Measurements from ENCODE around the gene MEX3A.
"Not testable (repeated sequence)": the region's sequence is repeated elsewhere in the genome, so short reads cannot be mapped to it uniquely, and the experiment has no call there.

The MEX3A gene

DNA sequence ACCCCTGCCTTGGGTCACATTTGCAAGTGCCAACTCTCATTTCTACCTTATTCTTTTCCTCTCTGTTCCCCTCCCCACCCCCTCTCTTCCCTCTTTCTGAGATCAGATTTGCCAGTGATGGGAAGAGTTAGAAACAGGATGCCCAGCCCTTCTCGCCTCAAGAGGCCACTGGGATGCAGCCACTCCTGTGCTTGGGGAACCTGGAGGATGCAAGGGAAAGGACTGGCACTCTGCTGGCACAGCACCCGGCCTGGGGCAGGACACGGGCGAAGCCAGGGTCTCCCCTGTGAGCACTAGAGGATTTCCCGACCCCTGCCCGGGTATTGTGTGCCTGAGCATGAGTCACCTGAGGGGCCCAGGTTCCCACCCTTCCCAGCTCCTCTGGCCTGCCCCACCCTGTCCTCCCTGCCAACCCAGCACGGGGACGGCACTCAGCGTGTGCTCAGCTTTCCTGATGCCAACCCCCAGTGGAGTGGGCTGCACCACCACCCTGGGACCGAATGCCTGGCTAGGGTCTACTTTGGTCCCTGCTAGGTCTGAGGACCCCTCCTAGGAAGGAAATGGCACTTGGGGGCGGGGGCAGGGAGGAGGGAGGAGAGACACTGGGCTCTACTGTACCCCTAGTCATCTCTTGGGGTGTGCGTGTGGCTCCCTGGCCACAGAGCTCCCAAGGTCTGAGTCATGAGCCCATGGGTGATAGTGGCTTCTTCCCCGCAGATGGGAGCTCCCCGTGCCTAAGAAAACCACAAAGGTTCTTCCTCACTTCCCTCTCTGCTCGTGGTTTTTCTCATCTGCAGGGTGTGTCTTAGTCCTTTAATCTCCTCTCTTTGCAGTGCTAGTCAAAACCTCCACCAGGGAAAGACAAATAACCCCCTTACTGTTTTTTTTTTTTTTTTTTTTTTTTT, 44.6 kb upstream of the MEX3A start:
- TF ChIP-seq, protein P1, sequence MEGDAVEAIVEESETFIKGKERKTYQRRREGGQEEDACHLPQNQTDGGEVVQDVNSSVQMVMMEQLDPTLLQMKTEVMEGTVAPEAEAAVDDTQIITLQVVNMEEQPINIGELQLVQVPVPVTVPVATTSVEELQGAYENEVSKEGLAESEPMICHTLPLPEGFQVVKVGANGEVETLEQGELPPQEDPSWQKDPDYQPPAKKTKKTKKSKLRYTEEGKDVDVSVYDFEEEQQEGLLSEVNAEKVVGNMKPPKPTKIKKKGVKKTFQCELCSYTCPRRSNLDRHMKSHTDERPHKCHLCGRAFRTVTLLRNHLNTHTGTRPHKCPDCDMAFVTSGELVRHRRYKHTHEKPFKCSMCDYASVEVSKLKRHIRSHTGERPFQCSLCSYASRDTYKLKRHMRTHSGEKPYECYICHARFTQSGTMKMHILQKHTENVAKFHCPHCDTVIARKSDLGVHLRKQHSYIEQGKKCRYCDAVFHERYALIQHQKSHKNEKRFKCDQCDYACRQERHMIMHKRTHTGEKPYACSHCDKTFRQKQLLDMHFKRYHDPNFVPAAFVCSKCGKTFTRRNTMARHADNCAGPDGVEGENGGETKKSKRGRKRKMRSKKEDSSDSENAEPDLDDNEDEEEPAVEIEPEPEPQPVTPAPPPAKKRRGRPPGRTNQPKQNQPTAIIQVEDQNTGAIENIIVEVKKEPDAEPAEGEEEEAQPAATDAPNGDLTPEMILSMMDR (IDR thresholded peaks at IDR 0.05; ENCODE audit: low read depth, low read length, missing control alignments) = no peak
- H3K4me3 ChIP-seq (ENCODE audit: low read depth, low read length) = peak overlapping the region; percentile 16
- no peak for DNase-seq (ENCODE audit: low read depth)
- in situ Hi-C loops (cut with HindIII; ENCODE audit: low sequenced_read_pairs) = no loop called here

DNA sequence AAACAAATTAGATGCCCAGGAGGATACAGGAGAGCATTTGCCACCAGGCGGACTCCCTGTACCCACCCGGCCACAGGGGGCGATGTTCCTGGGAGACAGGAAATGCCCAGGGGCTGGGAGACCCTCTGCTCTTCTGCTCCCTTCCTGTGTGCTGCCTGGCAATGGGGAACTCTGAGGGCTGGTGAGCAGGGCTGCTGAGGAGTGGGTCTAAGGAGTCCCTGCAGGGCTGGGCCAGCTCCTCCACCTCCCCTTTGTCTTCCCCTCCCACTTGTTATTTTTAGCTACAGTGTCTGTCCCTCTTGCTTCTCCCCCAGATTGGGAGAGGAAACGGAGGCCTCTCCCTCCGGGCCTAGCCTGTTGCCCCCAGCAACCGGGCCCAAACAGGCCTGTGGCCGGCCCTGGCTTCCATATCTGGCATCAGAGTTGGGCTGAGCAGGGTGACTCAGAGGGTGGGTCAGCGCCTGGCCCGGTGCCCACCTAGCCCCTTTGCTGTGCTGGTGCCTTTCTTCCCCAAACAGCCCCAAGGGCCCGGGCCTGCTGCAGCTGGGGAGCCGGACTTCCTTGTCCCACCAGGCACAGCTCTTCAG, 43.9 kb upstream of the MEX3A start:
- DNase-seq (ENCODE audit: low read depth) = peak; percentile 90
- TF ChIP-seq, protein P1 (IDR thresholded peaks at IDR 0.05; ENCODE audit: low read depth, low read length, missing control alignments) = peak; percentile 69
- peak overlapping the region; percentile 16 for H3K4me3 ChIP-seq (ENCODE audit: low read depth, low read length)
- in situ Hi-C loops (cut with HindIII; ENCODE audit: low sequenced_read_pairs) = no loop called here

DNA sequence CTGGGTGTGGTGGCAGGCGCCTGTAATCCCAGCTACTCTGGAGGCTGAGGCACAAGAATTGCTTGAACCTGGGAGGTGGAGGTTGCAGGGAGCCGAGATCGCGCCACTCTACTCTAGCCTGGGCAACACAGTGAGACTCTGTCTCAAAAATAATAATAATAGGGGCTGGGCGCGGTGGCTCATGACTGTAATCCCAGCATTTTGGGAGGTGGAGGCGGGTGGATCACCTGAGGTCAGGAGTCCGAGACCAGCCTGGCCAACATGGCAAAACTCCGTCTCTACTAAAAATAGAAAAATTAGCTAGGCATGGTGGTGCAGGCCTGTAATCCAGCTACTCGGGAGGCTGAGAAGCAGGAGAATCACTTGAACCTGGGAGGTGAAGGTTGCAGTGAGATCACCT, 43.3 kb upstream of the MEX3A start:
- in situ Hi-C loops (cut with HindIII; ENCODE audit: low sequenced_read_pairs); H3K4me3 ChIP-seq (ENCODE audit: low read depth, low read length); DNase-seq (ENCODE audit: low read depth): not testable (repeated sequence)

DNA sequence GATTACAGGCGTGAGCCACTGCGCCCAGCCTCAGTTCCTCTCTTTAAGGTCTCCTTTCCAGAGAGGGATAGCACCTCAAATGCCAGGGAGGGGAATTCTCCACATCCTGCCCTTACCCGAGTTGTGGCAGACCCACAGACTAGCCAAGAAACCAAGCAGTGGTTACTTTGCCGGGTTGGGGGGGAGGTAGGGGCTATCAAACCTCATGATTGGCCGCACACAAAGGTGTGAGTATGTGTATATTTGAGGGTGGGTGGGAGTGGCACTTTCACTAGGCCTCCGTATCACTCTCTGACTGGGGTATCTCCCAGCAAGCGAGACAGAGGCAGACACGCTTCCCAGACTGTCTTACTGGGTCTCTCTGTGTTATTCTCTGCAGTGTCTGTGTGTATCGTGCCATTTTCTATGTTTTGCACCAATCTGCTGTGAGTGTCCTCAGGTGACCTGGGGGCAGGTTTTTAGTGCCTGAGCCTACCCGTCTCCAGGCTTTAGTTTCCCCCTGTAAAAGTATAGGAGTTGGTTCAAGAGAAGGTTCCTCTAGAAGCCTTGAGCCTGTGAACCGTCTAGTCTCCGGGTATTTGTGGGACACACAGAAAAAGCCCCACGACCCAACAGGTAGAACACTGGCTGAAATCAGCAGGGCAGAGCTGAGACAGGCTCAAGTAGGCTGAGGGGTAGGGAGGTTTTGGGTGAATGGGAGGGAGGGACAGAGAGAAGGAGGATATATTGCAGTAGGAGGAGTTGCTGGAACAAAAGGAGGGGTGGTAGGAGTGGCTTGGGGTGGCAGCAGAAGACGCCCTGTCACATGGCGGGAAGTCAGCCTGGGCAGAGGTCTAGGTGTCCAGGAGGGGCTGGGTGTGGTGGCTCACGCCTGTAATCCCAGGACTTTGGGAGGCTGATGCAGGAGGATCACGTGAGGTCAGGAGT, 42.6 kb upstream of the MEX3A start:
- TF ChIP-seq, protein P1 (IDR thresholded peaks at IDR 0.05; ENCODE audit: low read depth, low read length, missing control alignments) = no peak
- DNase-seq (ENCODE audit: low read depth) = no peak
- in situ Hi-C loops (cut with HindIII; ENCODE audit: low sequenced_read_pairs) = no loop called here
- H3K4me3 ChIP-seq (ENCODE audit: low read depth, low read length) = no peak overlapping the region

DNA sequence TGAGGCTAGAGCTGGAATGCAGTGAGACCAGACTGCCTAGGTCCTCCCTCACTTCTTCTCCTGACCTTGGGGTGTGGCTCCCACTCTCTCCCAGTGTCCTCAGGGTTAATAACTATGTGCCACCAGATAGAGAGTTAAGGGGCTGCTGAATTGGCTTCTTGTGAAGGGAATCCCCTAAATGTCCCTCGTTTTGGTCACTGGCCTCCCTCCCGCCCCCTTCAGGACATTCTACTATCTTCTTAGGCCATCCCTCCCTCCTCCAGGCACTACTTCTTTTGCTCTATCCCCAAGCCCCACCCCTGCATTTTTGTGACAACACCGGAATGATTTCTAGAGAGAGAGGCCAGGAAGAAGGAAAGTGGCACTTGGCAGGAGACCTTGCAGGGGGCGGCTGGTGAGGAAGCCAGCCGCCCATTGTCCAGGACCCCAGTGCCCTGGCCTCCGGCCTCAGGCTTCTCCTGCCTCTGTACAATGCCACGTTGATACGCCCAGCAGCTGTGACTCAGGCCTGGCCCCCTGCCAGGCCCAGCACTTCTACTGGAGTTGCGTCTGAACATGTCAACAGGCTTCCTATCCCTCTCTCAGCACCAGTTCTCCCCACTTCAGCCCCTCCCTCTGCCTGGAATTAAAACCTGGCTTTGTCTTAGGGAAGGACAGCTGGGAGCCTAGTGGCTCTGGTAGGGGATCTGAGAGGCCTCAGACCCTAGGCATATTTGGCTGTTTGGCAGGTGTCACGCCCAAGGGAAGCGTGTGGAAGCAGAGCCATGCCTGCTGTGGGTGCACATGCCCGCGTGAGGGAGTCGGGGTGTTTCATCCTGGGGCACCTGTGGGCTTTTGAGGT, 41.3 kb upstream of the MEX3A start:
- H3K4me3 ChIP-seq (ENCODE audit: low read depth, low read length) = peak overlapping the region; percentile 32
- TF ChIP-seq, protein P1 (IDR thresholded peaks at IDR 0.05; ENCODE audit: low read depth, low read length, missing control alignments) = peak; percentile 31
- peak; percentile 85 for DNase-seq (ENCODE audit: low read depth)
- in situ Hi-C loops (cut with HindIII; ENCODE audit: low sequenced_read_pairs) = no loop called here

DNA sequence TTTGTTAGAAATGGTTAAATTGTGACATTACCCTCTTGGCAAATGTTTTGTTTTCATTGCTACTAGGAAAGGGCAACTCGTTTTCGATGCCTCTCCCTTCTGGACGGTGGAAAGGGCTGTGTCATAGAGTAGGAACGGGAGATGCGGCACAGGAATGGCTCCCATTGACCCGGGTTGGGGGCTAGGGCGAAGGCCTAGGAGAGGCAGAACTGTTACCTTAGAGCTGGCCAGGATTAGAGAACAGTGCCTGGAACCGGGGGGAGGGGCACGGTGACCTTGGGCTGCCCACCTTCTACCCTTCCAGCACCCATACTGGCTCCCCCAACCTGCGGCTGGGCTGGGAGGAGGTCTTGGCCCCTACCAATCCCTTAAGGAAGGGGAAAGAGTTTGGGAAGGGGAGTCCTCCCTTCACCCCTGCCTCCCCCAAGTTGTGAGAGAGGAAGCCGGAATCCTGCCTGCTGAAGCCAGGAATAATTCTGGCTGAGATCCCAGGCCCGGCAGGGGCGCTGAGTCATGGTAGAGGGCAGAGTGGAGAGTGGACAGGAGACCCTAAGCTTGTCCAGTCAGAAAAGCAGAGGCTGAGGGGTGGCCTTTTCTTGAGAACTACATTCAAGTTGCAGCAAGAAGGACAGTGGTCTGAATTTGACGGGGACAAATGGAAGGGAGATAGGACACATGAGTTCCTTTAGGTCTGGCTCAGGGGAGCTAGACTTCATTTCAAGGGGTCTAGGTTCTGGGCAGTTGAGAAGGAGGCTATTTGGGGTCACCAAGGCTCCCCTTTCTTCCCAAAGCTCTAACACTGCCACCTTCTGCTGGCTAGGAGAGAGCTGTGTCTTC, 40.5 kb upstream of the MEX3A start:
- in situ Hi-C loops (cut with HindIII; ENCODE audit: low sequenced_read_pairs) = no loop called here
- DNase-seq (ENCODE audit: low read depth) = peak; percentile 92
- peak overlapping the region; percentile 32 for H3K4me3 ChIP-seq (ENCODE audit: low read depth, low read length)
- TF ChIP-seq, protein P1 (IDR thresholded peaks at IDR 0.05; ENCODE audit: low read depth, low read length, missing control alignments) = no peak
